A549 (cell line): ENCODE measurements around the gene SYT15. TPM values are rescaled to one million over a fixed set of nuclear protein-coding genes. Genes with fewer than 3 reads are reported as not detected.
A peak's percentile ranks its signal among the peaks of the same experiment; 100 is the strongest.

Experiments
- ATAC-seq, 2 experiments: fragments of 200-7000 bp in 1 of 2; fragments of >200 bp in 1 of 2; cut with Nextera tagmentation in 1 of 2; cut with Tn5 transposase in 1 of 2; 3 replicates each; pipeline versions ENCODE4 v1.8.0 to v1.9.1; 2018 to 2020; ENCODE audit warnings: mild to moderate bottlenecking in 1 of 2, moderate library complexity in 1 of 2
- CTCF ChIA-PET: fragments of 300-600 bp; sonication (Branson Sonifier 250); formaldehyde crosslinking; extraction: SDS; loops from one replicate; lab custom pipeline; 2021; ENCODE audit warnings: antibody characterized with exemption, inconsistent platforms; lab: Yijun Ruan, JAX
- POLR2A ChIA-PET: fragments of 350-600 bp; formaldehyde crosslinking; extraction: SDS; loops from one replicate; lab custom pipeline; 2021; ENCODE audit warnings: antibody characterized with exemption, inconsistent platforms; lab: Yijun Ruan, JAX
- DNase-seq, 2 experiments: peaks; one replicate each; pipeline versions ENCODE4 v3.0.0 to v3.0.0-alpha.2; 2011 to 2016; ENCODE audit warnings: low read depth in 1 of 2, low spot score in 1 of 2
- FAIRE-seq: peaks from 2 replicates; lab custom pipeline; 2011; peaks lifted over from hg19 to GRCh38; lab: Jason Lieb, UNC
- H3K27ac ChIP-seq, 2 experiments: fragments of >200 bp; sonication (Bioruptor Twin); formaldehyde crosslinking; 3 replicates each; pipeline ENCODE4 v1.5.1; 2016 to 2017
- H3K4me1 ChIP-seq: fragments of >200 bp; sonication (Bioruptor Twin); formaldehyde crosslinking; 3 replicates; pipeline ENCODE4 v1.6.1; 2016
- H3K4me2 ChIP-seq: fragments of >200 bp; sonication (Bioruptor Twin); formaldehyde crosslinking; 3 replicates; pipeline ENCODE4 v1.6.1; 2016
- H3K4me3 ChIP-seq: fragments of >200 bp; sonication (Bioruptor Twin); formaldehyde crosslinking; 3 replicates; pipeline ENCODE4 v1.5.1; 2016
- H3K9me3 ChIP-seq: fragments of >200 bp; sonication (Bioruptor Twin); formaldehyde crosslinking; 3 replicates; pipeline ENCODE4 v1.6.1; 2016
- CBX2 ChIP-seq: fragments of 200-600 bp; sonication (generic); IDR thresholded peaks from 2 replicates; pipeline ENCODE4 v1.6.1; 2016; ENCODE audit warnings: low read depth, mild to moderate bottlenecking, borderline replicate concordance
- CHD2 ChIP-seq: fragments of 150-350 bp; IDR thresholded peaks from 2 replicates; pipeline ENCODE4 v1.6.1; 2014; ENCODE audit warnings: low read length; ENCODE audit not compliant: partially characterized antibody
- EHF ChIP-seq: fragments of 250-450 bp; sonication (Bioruptor Pico); IDR thresholded peaks from 2 replicates; pipeline ENCODE4 v1.5.0; 2020; ENCODE audit warnings: mild to moderate bottlenecking
- FOSB ChIP-seq: fragments of 250-450 bp; sonication (Bioruptor Pico); IDR thresholded peaks from 2 replicates; pipeline ENCODE4 v1.5.0; 2020; ENCODE audit warnings: mild to moderate bottlenecking, moderate library complexity
- FOXS1 ChIP-seq: fragments of 250-450 bp; sonication (Bioruptor Pico); IDR thresholded peaks from 2 replicates; pipeline ENCODE4 v1.5.0; 2020; ENCODE audit warnings: mild to moderate bottlenecking, moderate library complexity
- GATA3 ChIP-seq: IDR thresholded peaks from 2 replicates; pipeline ENCODE4 v1.6.1; 2012; ENCODE audit warnings: borderline replicate concordance
- HEYL ChIP-seq: fragments of 250-450 bp; sonication (Bioruptor Pico); IDR thresholded peaks from 2 replicates; pipeline ENCODE4 v1.8.0; 2021; ENCODE audit warnings: mild to moderate bottlenecking, moderate library complexity
- HOXB13 ChIP-seq: fragments of 250-450 bp; sonication (Bioruptor Pico); IDR thresholded peaks from 2 replicates; pipeline ENCODE4 v1.5.0; 2020; ENCODE audit warnings: low read depth, mild to moderate bottlenecking, moderate library complexity
- JUN ChIP-seq, 2 experiments: fragments of >200 bp; sonication (Bioruptor Twin); formaldehyde crosslinking; IDR thresholded peaks; 2 replicates in 1 of 2; 3 replicates in 1 of 2; pipeline ENCODE4 v1.6.1; 2016 to 2017
- JUNB ChIP-seq: fragments of >200 bp; sonication (Bioruptor Twin); formaldehyde crosslinking; IDR thresholded peaks from 2 replicates; pipeline ENCODE4 v1.6.1; 2016
- KDM1A ChIP-seq: fragments of 200-600 bp; sonication (generic); IDR thresholded peaks from 2 replicates; pipeline ENCODE4 v1.6.1; 2016; ENCODE audit warnings: low read depth, mild to moderate bottlenecking
- KDM5A ChIP-seq: fragments of 200-600 bp; sonication (generic); IDR thresholded peaks from 2 replicates; pipeline ENCODE4 v1.6.1; 2016; ENCODE audit warnings: antibody characterized with exemption, mild to moderate bottlenecking
- MAFK ChIP-seq: fragments of 450-650 bp; IDR thresholded peaks from 2 replicates; pipeline ENCODE4 v1.6.1; 2014; ENCODE audit not compliant: partially characterized antibody
- MYC ChIP-seq: IDR thresholded peaks from 2 replicates; pipeline ENCODE4 v1.6.1; 2012; ENCODE audit warnings: mild to moderate bottlenecking, inconsistent platforms, low read length, improper control_type of control experiment, borderline replicate concordance
- POLR2AphosphoS2 ChIP-seq: conservative IDR thresholded peaks from 2 replicates; pipeline ENCODE4 v1.6.1; 2012; ENCODE audit warnings: low read length, improper control_type of control experiment, inconsistent platforms
- RAD21 ChIP-seq, 2 experiments: fragments of >200 bp in 1 of 2; sonication (Bioruptor Twin) in 1 of 2; formaldehyde crosslinking in 1 of 2; IDR thresholded peaks in 1 of 2; conservative IDR thresholded peaks in 1 of 2; 2 replicates in 1 of 2; 3 replicates in 1 of 2; pipeline ENCODE4 v1.6.1; 2012 to 2018; ENCODE audit warnings: inconsistent platforms in 1 of 2
- RCOR1 ChIP-seq: fragments of 150-350 bp; IDR thresholded peaks from 2 replicates; pipeline ENCODE4 v1.6.1; 2014; ENCODE audit warnings: antibody characterized with exemption, low read length, low read depth
- RNF2 ChIP-seq: fragments of 200-600 bp; sonication (generic); IDR thresholded peaks from 2 replicates; pipeline ENCODE4 v1.6.1; 2016; ENCODE audit warnings: low read depth, mild to moderate bottlenecking, antibody characterized with exemption, moderate library complexity, borderline replicate concordance
- ZC3H11A ChIP-seq: fragments of 450-650 bp; IDR thresholded peaks from 2 replicates; pipeline ENCODE4 v1.6.1; 2014; ENCODE audit warnings: antibody characterized with exemption, mild to moderate bottlenecking
- ZSCAN20 ChIP-seq: fragments of 250-450 bp; sonication (Bioruptor Pico); IDR thresholded peaks from 2 replicates; pipeline ENCODE4 v1.8.0; 2022; ENCODE audit warnings: mild to moderate bottlenecking, moderate library complexity
- WGBS: methylation state at CpG from one replicate; pipeline ENCODE4 v1.1.6; 2017; ENCODE audit errors: missing lambda C conversion rate; 5-methylcytosine and 5-hydroxymethylcytosine counted together
- polyA plus RNA-seq, 4 experiments: library from polyadenylated mRNA; depleted of rRNA in 3 of 4; stranded (reverse); fragments of >200 nt; fragmentation: RNase III in 1 of 4; extraction: RNeasy Plus Mini Kit Qiagen cat#74134 plus additional on column Dnase treatment in 1 of 4; gene quantifications; 2 replicates in 3 of 4; 3 replicates in 1 of 4; pipeline ENCODE4 v1.2.3, GENCODE V29; 2011 to 2017
- TF ChIP-seq, protein P1 (sequence below): fragments of 450-650 bp; IDR thresholded peaks from 2 replicates; pipeline ENCODE4 v1.6.1; 2014; ENCODE audit warnings: antibody characterized with exemption
- TF ChIP-seq, protein P2 (sequence below): fragments of 250-450 bp; sonication (Bioruptor Pico); IDR thresholded peaks from 2 replicates; pipeline ENCODE4 v1.5.0; 2020; ENCODE audit warnings: low read depth, mild to moderate bottlenecking, moderate library complexity
- TF ChIP-seq, protein P3 (sequence below): fragments of 250-450 bp; sonication (Bioruptor Pico); IDR thresholded peaks from 2 replicates; pipeline ENCODE4 v1.5.0; 2021; ENCODE audit warnings: mild to moderate bottlenecking, moderate library complexity, borderline replicate concordance
- TF ChIP-seq, protein P4 (sequence below): fragments of >200 bp; sonication (Bioruptor Twin); formaldehyde crosslinking; IDR thresholded peaks from 3 replicates; pipeline ENCODE4 v1.6.1; 2016
- TF ChIP-seq, protein P5 (sequence below): fragments of >200 bp; sonication (Bioruptor Twin); formaldehyde crosslinking; IDR thresholded peaks from 3 replicates; pipeline ENCODE4 v1.5.1; 2016
- TF ChIP-seq, protein P6 (sequence below): IDR thresholded peaks from 2 replicates; pipeline ENCODE4 v1.6.1; 2012; ENCODE audit warnings: low read depth, borderline replicate concordance
- TF ChIP-seq, protein P7 (sequence below): fragments of 150-350 bp; IDR thresholded peaks from 2 replicates; pipeline ENCODE4 v1.6.1; 2014; ENCODE audit warnings: low read depth, mild to moderate bottlenecking, low read length

Gene SYT15
- polyA plus RNA-seq, 2 of the 4 experiments (the other 2 are of a cell fraction), result 3.5 to 3.6 TPM

DNA sequence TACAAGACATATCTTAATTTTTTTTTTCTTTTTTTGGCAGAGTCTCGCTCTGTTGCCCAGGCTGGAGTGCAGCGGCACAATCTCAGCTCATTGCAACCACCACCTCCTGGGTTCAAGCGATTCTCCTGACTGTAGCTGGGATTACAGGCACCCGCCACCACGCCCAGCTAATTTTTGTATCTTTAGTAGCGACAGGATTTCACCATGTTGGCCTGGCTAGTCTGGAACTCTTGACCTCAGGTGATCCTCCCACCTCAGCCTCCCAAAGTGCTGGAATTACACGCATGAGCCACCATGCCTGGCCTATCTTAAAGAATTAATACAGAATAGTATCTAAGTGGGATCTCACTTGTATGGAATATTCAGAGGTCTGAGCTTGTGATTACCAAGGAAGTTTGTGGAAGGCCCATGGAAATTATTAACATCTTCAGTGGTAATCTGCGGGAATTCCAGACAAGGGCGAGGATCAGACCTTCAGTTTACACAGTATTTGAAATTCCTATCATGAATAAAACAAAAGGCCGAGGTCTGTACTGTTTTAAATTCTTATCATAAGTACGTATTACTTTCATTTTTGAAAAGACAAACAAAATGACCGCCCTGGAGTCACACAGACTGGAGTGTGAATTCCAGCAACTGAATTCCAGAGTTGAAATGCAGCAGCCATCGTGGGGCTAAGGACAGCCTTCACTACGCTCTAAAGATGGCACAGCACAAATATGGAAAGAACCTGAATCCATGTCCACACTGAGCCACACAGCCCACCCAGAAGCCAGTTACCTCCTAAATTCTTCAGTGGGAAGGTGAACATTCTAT, 39.1 kb upstream of the SYT15 start (continued):
- TF ChIP-seq HOXB13 (CRISPR knock-in tag) (peak; percentile 94), HEYL (no peak; the same call in 1 of the 2 replicates), MYC (0 out of 2 replicates have a peak, but pooled peaks have one; percentile 14)
- TF ChIP-seq, protein P1, sequence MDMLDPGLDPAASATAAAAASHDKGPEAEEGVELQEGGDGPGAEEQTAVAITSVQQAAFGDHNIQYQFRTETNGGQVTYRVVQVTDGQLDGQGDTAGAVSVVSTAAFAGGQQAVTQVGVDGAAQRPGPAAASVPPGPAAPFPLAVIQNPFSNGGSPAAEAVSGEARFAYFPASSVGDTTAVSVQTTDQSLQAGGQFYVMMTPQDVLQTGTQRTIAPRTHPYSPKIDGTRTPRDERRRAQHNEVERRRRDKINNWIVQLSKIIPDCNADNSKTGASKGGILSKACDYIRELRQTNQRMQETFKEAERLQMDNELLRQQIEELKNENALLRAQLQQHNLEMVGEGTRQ, result no peak; the same call in 1 of the 2 replicates

DNA sequence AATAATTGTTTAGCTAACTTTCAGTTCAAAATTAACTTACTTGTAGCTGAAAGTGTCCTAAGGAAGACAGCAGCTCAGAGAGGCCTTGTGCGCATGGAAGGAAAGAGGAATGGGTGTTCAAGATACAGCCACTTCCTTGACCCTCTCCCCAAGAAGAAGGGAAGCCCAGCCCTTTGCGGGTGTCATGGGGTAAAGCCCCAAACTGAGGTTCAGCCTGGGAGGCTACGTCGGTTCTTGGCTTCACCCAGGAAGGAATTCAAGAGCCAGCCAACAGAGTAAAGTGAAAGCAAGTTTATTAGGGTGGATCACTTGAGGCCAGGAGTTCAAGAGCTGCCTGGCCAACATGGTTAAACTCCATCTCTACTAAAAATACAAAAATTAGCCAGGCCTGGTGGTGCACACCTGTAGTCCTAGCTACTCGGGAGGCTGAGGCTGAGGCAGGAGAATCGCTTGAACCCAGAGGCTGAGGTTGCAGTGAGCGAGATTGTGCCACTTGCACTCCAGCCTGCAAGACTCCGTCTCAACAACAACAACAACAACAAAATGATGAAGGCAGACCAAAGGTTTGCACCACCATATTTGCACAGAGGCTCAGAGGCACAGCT, 38.4 kb upstream of the SYT15 start:
- peak; percentile 2 to 3; a peak in 4 of 6 replicates for ATAC-seq
- WGBS, result 12% methylated on average over 8 of the region's 8 CpGs
- TF ChIP-seq JUNB (no peak), GATA3 (no peak), KDM5A (no peak), JUN (IDR thresholded peaks at IDR 0.05) (no peak), CBX2 (no peak), FOXS1 (CRISPR knock-in tag) (no peak; the same call in none of the 2 replicates), CHD2 (no peak), KDM1A (peak; percentile 75; the same call in 1 of the 2 replicates), ZC3H11A (no peak; the same call in 1 of the 2 replicates), ZSCAN20 (CRISPR knock-in tag) (no peak), POLR2AphosphoS2 (no peak), RCOR1 (no peak), RAD21 (conservative IDR thresholded peaks at IDR 0.05 in 1 of 2, IDR thresholded peaks at IDR 0.05 in 1 of 2) (no peak; a peak in 1 of 5 replicates), EHF (CRISPR knock-in tag) (no peak; the same call in none of the 2 replicates), FOSB (CRISPR knock-in tag) (peak; percentile 79), MAFK (no peak), MYC (no peak), RNF2 (no peak)
- TF ChIP-seq, protein P2, sequence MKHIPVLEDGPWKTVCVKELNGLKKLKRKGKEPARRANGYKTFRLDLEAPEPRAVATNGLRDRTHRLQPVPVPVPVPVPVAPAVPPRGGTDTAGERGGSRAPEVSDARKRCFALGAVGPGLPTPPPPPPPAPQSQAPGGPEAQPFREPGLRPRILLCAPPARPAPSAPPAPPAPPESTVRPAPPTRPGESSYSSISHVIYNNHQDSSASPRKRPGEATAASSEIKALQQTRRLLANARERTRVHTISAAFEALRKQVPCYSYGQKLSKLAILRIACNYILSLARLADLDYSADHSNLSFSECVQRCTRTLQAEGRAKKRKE, result peak; percentile 44; the same call in 1 of the 2 replicates
- TF ChIP-seq, protein P3, sequence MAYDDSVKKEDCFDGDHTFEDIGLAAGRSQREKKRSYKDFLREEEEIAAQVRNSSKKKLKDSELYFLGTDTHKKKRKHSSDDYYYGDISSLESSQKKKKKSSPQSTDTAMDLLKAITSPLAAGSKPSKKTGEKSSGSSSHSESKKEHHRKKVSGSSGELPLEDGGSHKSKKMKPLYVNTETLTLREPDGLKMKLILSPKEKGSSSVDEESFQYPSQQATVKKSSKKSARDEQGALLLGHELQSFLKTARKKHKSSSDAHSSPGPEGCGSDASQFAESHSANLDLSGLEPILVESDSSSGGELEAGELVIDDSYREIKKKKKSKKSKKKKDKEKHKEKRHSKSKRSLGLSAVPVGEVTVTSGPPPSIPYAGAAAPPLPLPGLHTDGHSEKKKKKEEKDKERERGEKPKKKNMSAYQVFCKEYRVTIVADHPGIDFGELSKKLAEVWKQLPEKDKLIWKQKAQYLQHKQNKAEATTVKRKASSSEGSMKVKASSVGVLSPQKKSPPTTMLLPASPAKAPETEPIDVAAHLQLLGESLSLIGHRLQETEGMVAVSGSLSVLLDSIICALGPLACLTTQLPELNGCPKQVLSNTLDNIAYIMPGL, result peak; percentile 43; the same call in 1 of the 2 replicates
- TF ChIP-seq, protein P4, sequence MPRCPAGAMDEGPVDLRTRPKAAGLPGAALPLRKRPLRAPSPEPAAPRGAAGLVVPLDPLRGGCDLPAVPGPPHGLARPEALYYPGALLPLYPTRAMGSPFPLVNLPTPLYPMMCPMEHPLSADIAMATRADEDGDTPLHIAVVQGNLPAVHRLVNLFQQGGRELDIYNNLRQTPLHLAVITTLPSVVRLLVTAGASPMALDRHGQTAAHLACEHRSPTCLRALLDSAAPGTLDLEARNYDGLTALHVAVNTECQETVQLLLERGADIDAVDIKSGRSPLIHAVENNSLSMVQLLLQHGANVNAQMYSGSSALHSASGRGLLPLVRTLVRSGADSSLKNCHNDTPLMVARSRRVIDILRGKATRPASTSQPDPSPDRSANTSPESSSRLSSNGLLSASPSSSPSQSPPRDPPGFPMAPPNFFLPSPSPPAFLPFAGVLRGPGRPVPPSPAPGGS, result 0 out of 3 replicates have a peak, but pooled peaks have one; percentile 59
- TF ChIP-seq, protein P5, sequence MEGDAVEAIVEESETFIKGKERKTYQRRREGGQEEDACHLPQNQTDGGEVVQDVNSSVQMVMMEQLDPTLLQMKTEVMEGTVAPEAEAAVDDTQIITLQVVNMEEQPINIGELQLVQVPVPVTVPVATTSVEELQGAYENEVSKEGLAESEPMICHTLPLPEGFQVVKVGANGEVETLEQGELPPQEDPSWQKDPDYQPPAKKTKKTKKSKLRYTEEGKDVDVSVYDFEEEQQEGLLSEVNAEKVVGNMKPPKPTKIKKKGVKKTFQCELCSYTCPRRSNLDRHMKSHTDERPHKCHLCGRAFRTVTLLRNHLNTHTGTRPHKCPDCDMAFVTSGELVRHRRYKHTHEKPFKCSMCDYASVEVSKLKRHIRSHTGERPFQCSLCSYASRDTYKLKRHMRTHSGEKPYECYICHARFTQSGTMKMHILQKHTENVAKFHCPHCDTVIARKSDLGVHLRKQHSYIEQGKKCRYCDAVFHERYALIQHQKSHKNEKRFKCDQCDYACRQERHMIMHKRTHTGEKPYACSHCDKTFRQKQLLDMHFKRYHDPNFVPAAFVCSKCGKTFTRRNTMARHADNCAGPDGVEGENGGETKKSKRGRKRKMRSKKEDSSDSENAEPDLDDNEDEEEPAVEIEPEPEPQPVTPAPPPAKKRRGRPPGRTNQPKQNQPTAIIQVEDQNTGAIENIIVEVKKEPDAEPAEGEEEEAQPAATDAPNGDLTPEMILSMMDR, result no peak
- TF ChIP-seq, protein P6, sequence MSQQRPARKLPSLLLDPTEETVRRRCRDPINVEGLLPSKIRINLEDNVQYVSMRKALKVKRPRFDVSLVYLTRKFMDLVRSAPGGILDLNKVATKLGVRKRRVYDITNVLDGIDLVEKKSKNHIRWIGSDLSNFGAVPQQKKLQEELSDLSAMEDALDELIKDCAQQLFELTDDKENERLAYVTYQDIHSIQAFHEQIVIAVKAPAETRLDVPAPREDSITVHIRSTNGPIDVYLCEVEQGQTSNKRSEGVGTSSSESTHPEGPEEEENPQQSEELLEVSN, result no peak
- TF ChIP-seq, protein P7, sequence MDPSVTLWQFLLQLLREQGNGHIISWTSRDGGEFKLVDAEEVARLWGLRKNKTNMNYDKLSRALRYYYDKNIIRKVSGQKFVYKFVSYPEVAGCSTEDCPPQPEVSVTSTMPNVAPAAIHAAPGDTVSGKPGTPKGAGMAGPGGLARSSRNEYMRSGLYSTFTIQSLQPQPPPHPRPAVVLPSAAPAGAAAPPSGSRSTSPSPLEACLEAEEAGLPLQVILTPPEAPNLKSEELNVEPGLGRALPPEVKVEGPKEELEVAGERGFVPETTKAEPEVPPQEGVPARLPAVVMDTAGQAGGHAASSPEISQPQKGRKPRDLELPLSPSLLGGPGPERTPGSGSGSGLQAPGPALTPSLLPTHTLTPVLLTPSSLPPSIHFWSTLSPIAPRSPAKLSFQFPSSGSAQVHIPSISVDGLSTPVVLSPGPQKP, result no peak

More for the DNA sequence above, 38.4 kb upstream of the SYT15 start:
- H3K9me3 ChIP-seq, result no peaks in the 10 kb centered on the region
- H3K27ac ChIP-seq, result peak overlapping the region; percentile 89 to 97
- DNase-seq (peak in 1 of 2 experiments; percentile 33), FAIRE-seq (no peak)
- CTCF ChIA-PET, result interaction anchor here (0.9 to 5.7 kb wide), 13 partner anchors 8 to 312 kb away, joined by 3 to 67 read pairs (median 7); partner anchors contain the start of gene GPRIN2
- H3K4me2 ChIP-seq, result peak overlapping the region; percentile 84
- H3K4me1 ChIP-seq, result peaks cover 83% of the 10 kb centered on the region
- peak overlapping the region; percentile 45 for H3K4me3 ChIP-seq
- POLR2A ChIA-PET, result interaction anchor here (0.7 to 5.1 kb wide), 7 partner anchors 8 to 24 kb away, joined by 4 to 77 read pairs (median 11); no protein-coding TSS in a partner anchor
